Measurements from ENCODE around the gene TNFAIP1.
"Not testable (repeated sequence)": the region's sequence is repeated elsewhere in the genome, so short reads cannot be mapped to it uniquely, and the experiment has no call there.

Gene TNFAIP1

DNA sequence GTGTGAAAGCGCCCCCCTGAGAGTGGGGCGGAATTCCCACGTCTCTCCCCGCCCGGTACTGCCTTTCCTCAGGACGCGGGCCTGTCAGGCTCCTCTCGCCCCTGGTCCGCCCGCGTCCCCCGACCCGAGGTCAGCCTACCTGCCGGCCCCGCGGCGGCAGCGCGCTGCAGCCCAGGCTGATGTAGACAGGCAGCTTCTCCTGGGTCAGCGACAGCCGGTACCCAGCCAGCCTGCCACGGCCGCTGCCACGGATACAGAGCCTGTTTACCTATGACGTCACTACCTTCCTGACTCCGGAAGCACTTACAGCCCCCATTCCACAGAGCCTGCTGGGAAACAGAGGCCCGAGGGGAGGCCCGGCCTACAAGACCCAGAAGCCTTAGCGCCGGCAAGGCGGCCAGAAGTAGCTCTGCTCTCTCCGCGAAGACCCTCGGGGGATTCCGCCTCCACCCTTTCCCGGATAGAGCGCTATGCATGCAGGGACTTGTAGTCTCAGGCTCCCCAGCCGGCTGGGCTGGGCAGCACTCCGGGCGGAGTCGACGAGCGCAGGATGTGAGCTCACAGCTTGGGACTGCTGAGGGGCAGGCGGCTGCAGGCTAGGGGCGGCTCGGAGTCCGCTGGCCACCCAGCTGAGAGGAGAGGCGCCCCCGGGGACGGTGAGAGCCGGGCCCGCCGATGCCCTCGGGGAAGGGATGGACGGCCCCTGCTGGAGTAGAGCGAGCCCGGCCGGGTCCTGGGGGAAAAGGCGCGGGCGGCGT is at the start of gene TNFAIP1, which contains the start of gene IFT20:
Gene TNFAIP1 (plus strand): TSS at position 561 of the 758 bp plus-strand sequence. CDS start 3,761 bp downstream, outside the sequence.
Gene IFT20 (minus strand): TSS at position 272 of the 758 bp plus-strand sequence. CDS start 3,487 bp downstream, outside the sequence.
- peak; percentile 89 to 99 (median 97) for DNase-seq

- DNase-seq = no peak
Observed at GRCh38 chr17:28285965-28286364, 49.6 kb upstream of the TNFAIP1 start.

DNA sequence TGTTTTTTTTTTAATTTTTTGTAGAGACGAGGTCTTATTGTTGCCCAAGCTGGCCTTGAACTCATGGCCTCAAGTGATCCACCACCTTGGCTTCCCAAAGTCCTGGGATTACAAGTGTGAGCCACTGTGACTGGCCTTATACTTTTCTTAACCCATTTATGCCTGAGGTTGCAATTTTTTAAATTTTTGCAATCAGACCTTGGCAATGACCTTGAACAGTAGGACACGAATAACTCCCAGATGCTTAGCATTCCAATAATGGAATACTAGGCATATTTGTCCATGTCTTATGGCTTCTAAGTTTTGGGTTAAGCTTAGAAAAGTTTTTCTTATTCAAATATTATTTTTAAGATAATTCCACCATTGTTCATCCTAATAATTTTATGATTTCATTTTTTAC is 44.9 kb upstream of the TNFAIP1 start:
- no peak for DNase-seq

DNA sequence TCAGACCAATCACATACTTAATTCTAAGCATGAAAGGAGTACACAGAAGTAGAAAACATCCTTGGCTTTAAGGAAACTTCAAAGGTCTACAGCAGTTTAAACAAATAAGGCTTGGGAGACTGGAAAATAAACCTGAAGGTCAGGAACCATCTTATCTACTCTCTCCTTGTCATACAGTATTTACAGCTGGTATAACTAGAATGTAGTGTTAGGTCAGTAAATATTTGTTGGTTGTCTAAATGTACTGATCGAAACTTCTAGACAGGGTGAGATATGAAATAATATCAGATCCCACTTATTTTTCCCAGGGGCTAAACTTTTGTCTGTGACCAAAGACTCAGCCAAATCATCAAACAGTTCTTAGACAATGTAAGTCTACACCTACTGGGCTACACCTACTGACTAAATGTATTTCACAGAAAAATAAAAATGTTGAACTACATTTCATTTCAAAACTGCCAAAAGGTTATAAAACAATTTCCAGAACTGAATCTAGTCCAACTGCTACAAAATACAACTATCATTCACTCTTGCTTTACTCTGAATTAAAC is 43.7 kb upstream of the TNFAIP1 start:
- DNase-seq = no peak

- DNase-seq = not testable (repeated sequence)
Observed at GRCh38 chr17:28292878-28293277, 42.7 kb upstream of the TNFAIP1 start.

GRCh38 chr17:28293994-28294393 is 41.6 kb upstream of the TNFAIP1 start:
- DNase-seq = no peak

DNA sequence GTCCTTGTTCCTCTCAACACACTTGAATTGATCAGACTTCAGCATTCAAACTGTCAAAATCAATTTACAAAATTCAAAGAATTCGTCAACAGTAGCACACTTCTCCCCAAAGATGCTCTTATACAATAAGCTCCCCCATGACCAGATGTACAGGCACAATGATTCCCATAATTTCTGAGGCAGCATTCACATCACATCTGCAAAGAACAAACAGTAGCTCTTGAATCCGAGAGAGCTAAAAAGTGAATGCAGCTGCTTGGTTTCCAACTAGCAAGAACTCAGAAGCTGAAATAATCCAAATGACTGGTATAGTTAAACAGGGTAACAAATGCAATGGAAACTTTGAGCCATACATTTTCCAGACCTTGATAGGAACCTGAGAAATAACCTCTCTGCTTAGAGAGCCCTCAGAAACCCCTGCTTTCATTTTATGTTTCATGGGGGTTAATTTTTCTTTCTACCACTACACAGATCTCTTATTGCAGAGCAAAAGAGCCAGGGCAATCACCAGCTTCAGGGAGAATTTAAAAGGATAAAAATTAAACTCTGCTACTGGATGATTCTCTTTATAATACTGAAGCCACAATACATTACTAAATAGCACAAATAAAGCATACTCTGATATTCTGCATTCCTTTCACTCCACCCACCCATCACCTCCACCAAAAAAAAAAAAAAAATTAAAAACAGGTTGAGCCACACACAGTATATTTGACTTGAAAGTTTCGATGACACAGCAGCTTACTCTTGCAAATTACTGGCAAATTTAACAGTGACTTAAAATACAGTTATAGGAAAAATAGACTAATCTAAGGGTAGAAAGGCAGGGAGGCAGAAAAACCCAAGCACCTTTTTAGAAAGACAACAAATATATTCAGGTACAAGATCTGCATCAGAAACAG is 39.6 kb upstream of the TNFAIP1 start:
- no peak for DNase-seq

DNA sequence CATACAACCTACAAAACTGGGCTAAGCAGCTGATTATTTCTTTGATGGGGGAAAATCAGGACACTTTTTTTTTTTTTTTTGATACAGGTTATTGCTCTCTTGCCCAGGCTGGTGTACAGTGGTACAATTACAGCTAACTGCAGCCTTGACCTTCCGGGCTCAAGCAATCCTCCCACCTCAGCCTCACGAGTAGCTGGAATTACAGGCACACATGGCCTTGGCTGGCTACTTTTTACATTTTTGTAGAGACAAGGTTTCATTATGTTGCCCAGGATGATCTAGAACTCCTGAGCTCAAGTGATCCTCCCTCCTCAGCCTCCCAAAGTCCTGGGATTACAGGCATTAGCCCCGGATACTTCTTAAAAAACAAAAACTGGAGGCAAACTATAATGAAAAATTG is 37.1 kb upstream of the TNFAIP1 start:
- DNase-seq = no peak

DNA sequence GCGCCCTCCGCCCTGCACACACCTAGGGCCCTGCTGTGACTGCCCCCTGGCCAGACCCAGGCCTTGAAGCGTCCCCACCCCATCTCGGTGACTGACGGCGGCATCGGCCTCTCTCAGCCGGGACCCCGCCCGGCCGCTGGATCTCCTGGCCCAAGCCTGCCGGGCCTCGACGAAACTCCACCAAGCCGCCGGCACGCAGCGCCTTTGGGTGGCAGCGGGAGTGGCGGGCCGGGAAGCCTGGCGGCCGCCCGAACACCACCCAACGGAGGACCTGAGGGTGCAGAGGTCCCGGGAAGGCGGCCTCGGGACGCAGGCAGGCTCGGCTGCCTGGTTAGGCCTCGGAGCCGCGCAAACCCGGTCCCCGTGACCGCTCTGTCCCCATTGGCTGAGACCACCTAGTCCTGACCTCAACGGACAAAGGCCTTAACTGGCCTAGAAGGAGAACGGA is 28.6 kb upstream of the TNFAIP1 start:
- DNase-seq = no peak

GRCh38 chr17:28313841-28314240 is 21.7 kb upstream of the TNFAIP1 start:
- no peak for DNase-seq

DNA sequence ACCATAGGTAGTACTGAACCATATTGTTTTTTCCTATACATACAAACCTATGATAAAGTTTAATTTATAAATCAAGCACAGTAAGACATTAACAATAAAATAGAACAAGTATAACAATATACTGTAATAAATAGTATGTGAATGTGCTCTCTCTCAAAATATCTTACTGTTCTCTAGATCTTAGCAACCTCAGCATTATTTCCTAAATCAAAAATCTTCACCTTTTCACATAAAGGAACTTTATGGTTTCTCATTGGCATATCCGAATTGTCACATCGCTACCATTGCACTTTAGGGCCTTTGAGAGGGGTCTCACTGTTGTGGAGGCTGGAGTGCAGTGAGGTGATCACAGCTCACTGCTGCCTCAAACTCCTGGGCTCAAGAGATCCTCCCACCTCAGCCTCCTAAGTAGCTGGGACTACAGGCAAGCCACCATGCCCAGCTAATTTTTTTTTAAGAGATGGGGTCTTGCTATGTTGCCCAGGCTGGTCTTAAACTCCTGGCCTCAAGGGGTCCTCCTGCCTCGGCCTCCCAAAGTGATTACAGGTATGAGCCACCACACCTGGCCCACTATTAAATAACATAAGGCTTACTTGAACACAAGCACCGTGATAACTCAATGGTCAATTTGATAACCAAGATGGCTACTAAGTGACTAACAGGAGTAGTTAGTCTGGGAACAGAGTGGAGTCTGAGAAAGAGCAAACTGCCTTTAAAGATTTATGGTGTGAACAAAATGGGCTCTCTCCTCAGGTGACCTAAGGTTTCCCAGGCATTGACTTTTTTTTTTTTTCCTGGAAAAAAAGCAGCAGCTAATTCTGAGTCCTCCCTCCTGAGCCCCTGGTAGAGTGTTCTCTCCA is 19.5 kb upstream of the TNFAIP1 start:
- no peak for DNase-seq

DNA sequence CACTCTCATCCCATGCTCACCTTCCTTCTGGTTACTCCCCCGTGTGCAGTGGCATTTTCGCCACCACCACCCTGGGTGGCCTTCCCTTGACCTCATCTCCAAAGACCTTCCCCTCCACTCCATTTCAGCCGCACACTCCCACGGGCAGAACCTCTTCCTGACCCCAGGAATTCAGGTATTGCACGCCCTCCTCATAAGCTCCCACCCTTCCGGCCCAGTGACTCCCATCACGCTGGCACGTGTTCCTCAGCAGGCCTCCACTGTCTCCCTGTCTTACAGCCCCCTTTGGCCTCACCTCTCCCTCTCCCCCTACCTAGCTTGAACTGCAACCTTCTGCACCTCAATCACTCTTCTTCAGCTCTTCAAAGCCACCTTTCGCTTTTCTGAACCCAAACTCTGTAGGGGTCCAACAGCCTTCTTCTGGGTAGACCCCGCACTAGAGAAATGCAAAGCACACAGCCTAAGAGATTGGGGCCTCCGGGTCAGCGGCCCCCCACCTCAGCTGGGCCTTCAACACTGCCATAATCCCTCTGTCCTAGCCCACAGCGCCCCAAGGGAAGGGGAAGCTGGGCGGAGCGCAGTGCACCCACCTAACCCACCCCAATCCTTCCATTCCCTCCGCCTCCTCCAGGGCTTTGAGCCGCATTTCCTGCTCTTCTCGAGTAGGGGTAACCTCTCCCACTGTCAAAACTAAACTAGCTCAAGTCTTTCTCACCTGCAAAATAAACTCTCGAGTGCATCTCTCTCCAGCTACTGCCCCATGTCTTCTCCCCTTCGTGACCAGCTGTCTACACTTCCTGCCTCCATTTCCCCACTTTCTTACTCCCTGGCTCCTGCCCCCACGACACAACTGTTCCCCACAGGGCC is 18.2 kb upstream of the TNFAIP1 start:
- DNase-seq = no peak

DNA sequence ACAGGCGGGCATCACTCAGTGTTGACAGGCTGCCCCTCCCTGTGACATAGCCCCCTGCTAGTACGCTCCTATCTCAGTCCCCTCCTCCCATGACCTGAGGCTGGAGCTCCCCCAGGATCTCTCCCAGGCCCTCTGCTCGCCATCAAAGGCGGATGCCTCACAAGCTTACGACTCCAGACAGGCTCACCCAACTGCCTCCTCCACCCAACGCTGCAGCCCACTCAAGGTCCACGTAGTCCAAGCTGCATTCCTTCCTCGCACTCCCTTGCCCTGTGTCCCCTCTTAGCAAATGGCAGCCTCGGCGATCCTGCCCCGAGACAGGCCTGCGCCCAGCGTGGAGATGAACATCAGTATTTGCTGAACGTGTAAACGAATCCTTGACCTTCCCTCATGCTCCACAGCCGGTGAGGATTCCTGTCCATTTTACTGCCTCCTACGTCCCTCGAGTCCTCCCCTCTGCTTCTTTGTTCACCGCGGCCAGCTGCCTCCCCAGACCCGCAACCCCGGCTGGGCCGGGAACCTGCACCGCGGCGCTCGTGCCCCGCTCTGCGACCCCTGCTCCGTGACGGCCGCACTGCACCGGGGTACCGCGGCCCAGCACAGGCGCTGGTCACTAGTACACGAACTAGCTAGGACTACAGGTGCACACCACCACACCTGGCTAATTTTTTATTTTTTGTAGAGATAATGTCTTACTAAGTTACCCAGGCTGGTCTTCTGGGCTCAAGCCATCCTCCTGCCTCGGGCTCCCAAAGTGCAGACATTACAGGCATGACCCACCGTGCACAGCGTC is 17.4 kb upstream of the TNFAIP1 start:
- DNase-seq = no peak

DNA sequence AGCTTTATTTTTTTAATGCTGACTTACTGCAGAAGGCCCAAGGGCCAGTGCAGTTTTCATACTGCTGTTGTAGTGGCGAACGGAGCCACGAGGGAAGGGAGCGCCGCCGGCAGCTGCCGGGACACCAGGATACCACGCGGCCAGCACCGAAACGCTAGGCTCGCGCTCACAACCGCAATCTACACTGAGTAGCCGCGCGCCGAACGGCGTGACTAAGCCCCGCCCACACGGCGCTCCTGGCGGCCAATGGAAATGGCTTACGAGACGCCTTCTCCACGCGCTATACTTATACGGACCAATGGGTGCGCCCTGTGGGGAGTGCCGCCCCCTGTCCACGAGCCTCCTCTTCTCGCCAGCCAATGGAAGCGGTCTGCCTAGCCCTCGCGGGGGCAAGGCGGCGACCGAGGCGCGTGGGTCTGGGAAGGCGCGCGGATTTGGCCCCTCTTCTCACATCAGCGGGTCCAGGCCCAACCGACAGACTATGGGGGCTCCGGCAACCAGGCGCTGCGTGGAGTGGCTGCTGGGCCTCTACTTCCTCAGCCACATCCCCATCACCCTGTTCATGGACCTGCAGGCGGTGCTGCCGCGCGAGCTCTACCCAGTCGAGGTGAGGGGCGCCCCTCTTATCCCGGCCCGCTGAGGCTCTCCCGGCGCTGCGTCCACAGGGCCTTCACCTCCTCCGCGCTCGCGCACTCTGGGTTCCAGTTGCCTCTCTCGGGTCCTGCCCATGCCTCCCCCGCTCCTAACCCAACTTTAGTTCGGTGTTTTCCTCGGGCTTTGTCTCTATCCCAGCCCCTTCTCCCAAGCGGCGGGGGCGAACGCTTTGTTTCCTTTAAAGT is 16.6 kb upstream of the TNFAIP1 start, which contains the start of gene TMEM97:
Gene TMEM97 (plus strand): TSS at position 442 of the 839 bp plus-strand sequence. CDS start 40 bp downstream, at position 482.
- DNase-seq = peak; percentile 87 to 95 (median 91)

DNA sequence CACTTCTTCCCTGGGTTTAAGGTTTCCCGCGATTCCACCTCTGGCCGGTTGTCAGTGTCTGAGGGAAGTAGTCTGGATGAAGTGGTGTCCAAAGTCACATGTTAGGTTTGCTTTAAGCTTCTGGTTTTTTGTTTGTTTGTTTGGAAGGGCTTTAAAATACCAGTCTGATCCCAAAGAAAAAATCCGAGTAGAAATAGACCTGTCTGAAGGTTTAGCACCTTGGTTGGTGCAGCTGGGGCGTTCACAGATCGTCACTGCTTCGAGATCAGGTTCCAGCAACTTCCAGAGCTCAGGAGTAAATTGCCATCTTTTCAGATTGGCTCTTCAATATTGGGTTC is 16.0 kb upstream of the TNFAIP1 start:
- no peak for DNase-seq

GRCh38 chr17:28320215-28321061 is 15.1 kb upstream of the TNFAIP1 start:
- DNase-seq = no peak

DNA sequence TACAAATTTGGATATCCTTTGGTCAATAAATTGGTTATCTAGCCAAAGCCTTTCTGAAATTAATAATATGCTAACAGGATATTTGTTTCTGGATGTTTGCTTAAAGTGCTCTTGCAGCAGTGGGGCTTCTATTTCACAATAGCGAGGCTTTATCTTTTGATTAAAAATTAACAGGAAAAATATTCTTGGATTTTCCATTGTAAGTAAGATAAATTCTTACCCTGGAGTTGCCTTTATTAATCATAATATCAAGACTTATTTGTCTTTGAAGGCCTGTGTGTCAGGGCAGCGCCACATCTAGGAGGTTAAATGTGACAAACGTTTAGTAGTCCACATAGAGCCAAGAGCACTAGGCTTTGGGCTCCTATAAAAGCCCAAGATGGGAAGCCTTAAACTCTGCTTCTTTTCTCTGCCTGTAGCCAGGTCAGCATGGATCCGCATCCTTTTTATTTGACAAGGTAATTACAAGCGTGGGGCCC is 11.3 kb upstream of the TNFAIP1 start:
- no peak for DNase-seq

DNA sequence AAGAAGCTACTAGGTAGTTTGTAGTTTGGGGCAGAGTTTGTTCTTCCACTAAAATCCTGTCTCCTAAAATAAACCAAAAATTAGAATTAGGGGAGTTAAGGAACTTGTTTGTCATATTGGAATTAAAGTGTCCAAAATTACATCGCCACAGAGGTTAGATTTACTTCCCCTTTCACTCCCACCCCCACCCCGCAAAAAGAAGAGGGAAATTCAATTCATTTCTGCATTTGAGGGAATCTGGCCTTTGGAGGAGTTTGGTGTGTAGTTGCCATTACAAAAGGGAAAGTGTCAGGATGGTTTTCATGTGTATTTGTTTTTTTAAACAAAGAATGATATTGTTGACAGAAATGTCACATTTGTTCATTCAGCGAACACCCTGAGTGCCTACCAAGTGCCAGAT is 10.8 kb upstream of the TNFAIP1 start:
- DNase-seq = no peak
